Mucosa of descending colon (tissue), 3 donors: ENCODE results near the gene ZBTB43. TPM values are rescaled to one million over a fixed set of nuclear protein-coding genes. Genes with fewer than 3 reads are reported as not detected.
"Not testable (repeated sequence)": the region's sequence is repeated elsewhere in the genome, so short reads cannot be mapped to it uniquely, and the experiment has no call there.

Experiments used
- ATAC-seq: fragments of 200-7000 bp; cut with Tn5 transposase; one replicate; pipeline ENCODE4 v1.9.1; 2020; ENCODE audit warnings: mild to moderate bottlenecking, moderate library complexity
- DNase-seq, 3 donors: peaks; one replicate each; pipeline ENCODE4 v3.0.0-alpha.2; 2020
- H3K36me3 ChIP-seq: fragments of 200-600 bp; one replicate; pipeline ENCODE4 v1.8.0; 2021; ENCODE audit warnings: low read depth, mild to moderate bottlenecking
- H3K4me1 ChIP-seq: fragments of 200-600 bp; one replicate; pipeline ENCODE4 v1.8.0; 2021; ENCODE audit warnings: low read depth, mild to moderate bottlenecking
- H3K4me3 ChIP-seq: fragments of 200-600 bp; one replicate; pipeline ENCODE4 v1.8.0; 2021; ENCODE audit warnings: mild to moderate bottlenecking
- H3K9me3 ChIP-seq: fragments of 200-600 bp; one replicate; pipeline ENCODE4 v1.8.0; 2021; ENCODE audit warnings: mild to moderate bottlenecking
- intact Hi-C, 2 donors: fragments of 100-400 bp; cut with DNase I in 1 of 2; cut with micrococcal nuclease in 1 of 2; formaldehyde crosslinking; loops; one replicate each; pipeline versions ENCODE4 v1.11.0 to v1.11.1; 2022; cut with DNase I, micrococcal nuclease
- total RNA-seq, 3 donors: library from RNA; stranded (reverse); fragmentation: NEBNext Ultra II Directional in 2 of 3; extraction: Animal tissue kit (Norgen Biotek cat#: 25700) in 2 of 3; gene quantifications; one replicate each; pipeline versions ENCODE4 v1.2.1 to v1.2.4, GENCODE V29; 2021 to 2023
- TF ChIP-seq, protein P1 (sequence below): fragments of 200-600 bp; IDR thresholded peaks from one replicate; pipeline ENCODE4 v1.8.0; 2022; ENCODE audit warnings: antibody characterized with exemption, mild to moderate bottlenecking
- donor health status: DM: no; HTN: no; CAD: no; lungs with moderate emphysema.
- donor health status: DM: no; HTN: no; CAD: no.
- donor health status: DM: no; HTN: yes; CAD: no.

ZBTB43 gene
- total RNA-seq, 3 donors from 2014 or later, result 18.8 to 24.0 (median 21.7) TPM

DNA sequence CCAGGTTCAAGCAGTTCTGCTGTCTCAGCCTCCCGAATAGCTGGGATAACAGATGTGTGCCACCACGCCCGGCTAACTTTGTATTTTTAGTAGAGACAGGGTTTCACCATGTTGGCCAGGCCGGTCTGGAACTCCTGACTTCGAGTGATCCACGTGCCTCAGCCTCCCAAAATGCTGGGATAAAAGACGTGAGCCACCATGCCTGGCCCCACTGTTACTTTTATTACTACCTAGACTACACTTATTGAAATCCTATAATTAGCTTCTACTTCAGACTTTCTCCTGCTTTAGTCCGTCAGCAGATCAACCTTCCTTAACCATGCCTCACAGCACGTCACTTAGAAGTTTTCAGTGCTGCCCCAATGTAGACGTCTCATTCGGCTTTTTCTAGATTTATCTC, 8.2 kb downstream of the ZBTB43 start:
- Histone ChIP-seq H3K4me3 (no peak overlapping the region), H3K9me3 (peaks cover 13% of the 10 kb centered on the region), H3K36me3 (no peaks in the 10 kb centered on the region), H3K4me1 (no peaks in the 10 kb centered on the region)
- TF ChIP-seq, protein P1, sequence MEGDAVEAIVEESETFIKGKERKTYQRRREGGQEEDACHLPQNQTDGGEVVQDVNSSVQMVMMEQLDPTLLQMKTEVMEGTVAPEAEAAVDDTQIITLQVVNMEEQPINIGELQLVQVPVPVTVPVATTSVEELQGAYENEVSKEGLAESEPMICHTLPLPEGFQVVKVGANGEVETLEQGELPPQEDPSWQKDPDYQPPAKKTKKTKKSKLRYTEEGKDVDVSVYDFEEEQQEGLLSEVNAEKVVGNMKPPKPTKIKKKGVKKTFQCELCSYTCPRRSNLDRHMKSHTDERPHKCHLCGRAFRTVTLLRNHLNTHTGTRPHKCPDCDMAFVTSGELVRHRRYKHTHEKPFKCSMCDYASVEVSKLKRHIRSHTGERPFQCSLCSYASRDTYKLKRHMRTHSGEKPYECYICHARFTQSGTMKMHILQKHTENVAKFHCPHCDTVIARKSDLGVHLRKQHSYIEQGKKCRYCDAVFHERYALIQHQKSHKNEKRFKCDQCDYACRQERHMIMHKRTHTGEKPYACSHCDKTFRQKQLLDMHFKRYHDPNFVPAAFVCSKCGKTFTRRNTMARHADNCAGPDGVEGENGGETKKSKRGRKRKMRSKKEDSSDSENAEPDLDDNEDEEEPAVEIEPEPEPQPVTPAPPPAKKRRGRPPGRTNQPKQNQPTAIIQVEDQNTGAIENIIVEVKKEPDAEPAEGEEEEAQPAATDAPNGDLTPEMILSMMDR, result no peak
- DNase-seq (no peak), ATAC-seq (no peak)
- intact Hi-C loops, result no loop called here

DNA sequence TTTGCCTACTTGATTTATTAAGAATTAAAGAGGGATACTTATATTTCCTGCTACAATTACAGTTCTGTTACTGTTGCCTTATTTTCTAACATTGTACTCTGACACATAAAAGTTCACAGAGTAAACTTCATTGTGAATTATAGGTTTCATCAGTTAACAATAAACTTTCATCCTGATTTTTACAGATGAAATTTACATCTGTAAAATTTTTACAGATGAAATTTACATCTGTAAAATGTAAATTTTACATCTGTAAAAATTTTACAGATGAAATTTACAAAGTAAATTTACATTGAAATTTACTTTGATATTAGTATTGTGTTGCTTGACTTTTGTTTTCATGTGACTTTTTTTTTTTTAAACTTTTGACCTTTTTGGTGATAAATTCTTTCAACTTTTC, 9.3 kb downstream of the ZBTB43 start:
- DNase-seq, result no peak
- H3K9me3 ChIP-seq, result peaks cover 23% of the 10 kb centered on the region
- H3K4me3 ChIP-seq, result no peak overlapping the region
- intact Hi-C loops, result no loop called here
- TF ChIP-seq, protein P1, result no peak
- no peaks in the 10 kb centered on the region for H3K4me1 ChIP-seq
- no peaks in the 10 kb centered on the region for H3K36me3 ChIP-seq
- no peak for ATAC-seq

DNA sequence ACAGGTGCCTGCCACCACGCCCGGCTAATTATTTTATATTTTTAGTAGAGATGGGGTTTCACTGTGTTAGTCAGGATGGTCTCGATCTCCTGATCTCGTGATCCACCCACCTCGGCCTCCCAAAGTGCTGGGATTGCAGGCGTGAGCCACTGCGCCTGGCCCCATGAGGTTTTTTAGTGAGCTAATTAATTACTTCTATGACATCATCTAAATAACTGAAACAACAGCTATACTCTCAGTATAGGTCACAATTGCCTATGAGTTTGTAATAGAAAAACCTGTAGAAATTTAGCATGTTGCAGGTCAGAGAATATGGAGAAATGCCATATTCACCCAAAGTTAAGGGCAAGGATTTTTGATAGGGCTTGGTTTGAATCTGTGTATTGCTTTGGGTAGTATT, 12.8 kb downstream of the ZBTB43 start:
- H3K4me3 ChIP-seq, intact Hi-C loops, DNase-seq, H3K36me3 ChIP-seq, ATAC-seq, H3K4me1 ChIP-seq: not testable (repeated sequence)
- H3K9me3 ChIP-seq, result peaks cover 37% of the 10 kb centered on the region

DNA sequence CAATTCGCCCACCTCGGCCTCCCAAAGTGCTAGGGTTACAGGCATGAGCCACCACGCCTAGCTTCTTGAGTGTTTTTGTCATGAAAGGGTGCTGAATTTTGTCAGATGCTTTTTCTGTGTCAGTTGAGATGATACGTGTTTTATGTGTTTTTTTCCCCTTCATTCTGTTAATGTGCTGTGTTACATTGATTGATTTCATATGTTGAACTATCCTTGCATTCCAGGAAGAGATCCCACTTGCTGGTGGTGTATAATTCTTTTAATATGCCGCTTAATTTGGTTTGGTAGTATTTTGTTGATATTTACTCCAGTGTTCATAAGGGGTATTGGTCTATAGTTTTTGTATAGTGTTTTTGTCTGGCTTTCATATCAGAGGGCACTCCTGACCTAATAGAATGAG, 13.6 kb downstream of the ZBTB43 start:
- Histone ChIP-seq H3K9me3 (peaks cover 37% of the 10 kb centered on the region), H3K36me3 (no peaks in the 10 kb centered on the region), H3K4me1 (peaks cover 10% of the 10 kb centered on the region), H3K4me3 (no peak overlapping the region)
- DNase-seq (no peak), ATAC-seq (no peak)
- intact Hi-C loops, result no loop called here
- TF ChIP-seq, protein P1, result no peak

DNA sequence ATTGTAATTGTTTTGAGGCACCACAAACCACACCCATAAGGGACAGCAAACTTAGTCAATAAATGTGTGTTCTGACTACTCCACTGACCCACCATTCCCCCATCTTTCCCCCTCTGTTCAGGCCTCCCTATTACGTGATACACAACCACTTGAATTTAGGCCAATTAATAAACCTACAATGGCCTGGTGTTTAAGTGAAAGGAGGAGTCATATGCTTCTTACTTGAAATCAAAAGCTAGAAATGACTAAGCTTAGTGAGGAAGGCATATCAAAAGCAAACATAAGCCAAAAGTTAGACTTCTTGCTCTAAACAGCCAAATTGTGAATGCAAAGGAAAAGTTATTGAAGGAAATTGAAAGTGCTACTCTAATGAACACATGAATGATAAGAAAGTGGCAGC, 14.6 kb downstream of the ZBTB43 start:
- Histone ChIP-seq H3K36me3 (no peaks in the 10 kb centered on the region), H3K4me1 (peaks cover 15% of the 10 kb centered on the region), H3K9me3 (peaks cover 33% of the 10 kb centered on the region), H3K4me3 (no peak overlapping the region)
- ATAC-seq (no peak), DNase-seq (no peak)
- intact Hi-C loops, result no loop called here
- TF ChIP-seq, protein P1, result no peak

DNA sequence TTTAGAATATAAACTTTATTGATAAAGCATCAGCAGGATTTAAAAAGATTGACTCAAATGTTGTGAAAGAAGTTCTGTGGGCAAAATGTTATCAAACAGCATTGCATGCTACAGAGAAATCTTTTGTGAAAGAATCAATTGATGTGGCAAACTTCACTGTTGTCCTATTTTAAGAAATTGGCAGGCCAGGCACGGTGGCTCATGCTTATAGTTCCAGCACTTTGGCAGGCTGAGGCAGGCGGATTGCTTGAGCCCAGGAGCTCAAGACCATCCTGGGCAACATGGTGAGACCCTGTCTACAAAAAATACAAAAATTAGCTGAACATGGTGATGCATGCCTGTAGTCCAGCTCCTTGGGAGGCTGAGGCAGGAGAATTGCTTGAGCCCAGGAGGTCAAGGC, 17.4 kb downstream of the ZBTB43 start:
- no peak for DNase-seq
- Histone ChIP-seq H3K9me3 (peaks cover 28% of the 10 kb centered on the region), H3K36me3 (no peaks in the 10 kb centered on the region), H3K4me1 (peaks cover 15% of the 10 kb centered on the region), H3K4me3 (no peak overlapping the region)
- TF ChIP-seq, protein P1, result no peak
- ATAC-seq, result no peak
- intact Hi-C loops, result no loop called here
